HG02798 (cell line): ENCODE measurements around the gene WAC.
A peak's percentile ranks its signal among the peaks of the same experiment; 100 is the strongest.

Experiments
- ATAC-seq: cut with Tn5 transposase; IDR thresholded peaks from one replicate; pipeline ENCODE4 v1.9.1; 2021; ENCODE audit warnings: mild to moderate bottlenecking; ENCODE audit not compliant: unreplicated experiment, poor library complexity

WAC gene

GRCh38 chr10:28661035-28661434 is 128.1 kb downstream of the WAC start:
- no peak for ATAC-seq

- ATAC-seq = peak; percentile 93
Measured at GRCh38 chr10:28663576-28664368, 130.9 kb downstream of the WAC start.

- no peak for ATAC-seq
Measured at GRCh38 chr10:28664369-28664740, 131.4 kb downstream of the WAC start.

- ATAC-seq = no peak
Measured at GRCh38 chr10:28666751-28667467, 134.0 kb downstream of the WAC start.

GRCh38 chr10:28668363-28669226 is 135.7 kb downstream of the WAC start:
- no peak for ATAC-seq

- no peak for ATAC-seq
Measured at GRCh38 chr10:28669227-28670173, 136.6 kb downstream of the WAC start.
